Esophagus squamous epithelium (tissue), 4 donors: ENCODE measurements around the gene COL18A1.

Source experiments
- POLR2A ChIP-seq, 4 donors: fragments of 450-650 bp; IDR thresholded peaks; one replicate each; pipeline ENCODE4 v1.6.1; 2017; ENCODE audit warnings: antibody characterized with exemption in 4 of 4, mild to moderate bottlenecking in 4 of 4, moderate library complexity in 3 of 4
- TF ChIP-seq, protein P1 (sequence below), 6 experiments: fragments of 450-650 bp in 4 of 6; fragments of 200-600 bp in 2 of 6; sonication (generic) in 2 of 6; IDR thresholded peaks; one replicate each; pipeline ENCODE4 v1.5.1; 2016 to 2019; ENCODE audit warnings: antibody characterized with exemption in 6 of 6, mild to moderate bottlenecking in 4 of 6, moderate library complexity in 4 of 6

DNA sequence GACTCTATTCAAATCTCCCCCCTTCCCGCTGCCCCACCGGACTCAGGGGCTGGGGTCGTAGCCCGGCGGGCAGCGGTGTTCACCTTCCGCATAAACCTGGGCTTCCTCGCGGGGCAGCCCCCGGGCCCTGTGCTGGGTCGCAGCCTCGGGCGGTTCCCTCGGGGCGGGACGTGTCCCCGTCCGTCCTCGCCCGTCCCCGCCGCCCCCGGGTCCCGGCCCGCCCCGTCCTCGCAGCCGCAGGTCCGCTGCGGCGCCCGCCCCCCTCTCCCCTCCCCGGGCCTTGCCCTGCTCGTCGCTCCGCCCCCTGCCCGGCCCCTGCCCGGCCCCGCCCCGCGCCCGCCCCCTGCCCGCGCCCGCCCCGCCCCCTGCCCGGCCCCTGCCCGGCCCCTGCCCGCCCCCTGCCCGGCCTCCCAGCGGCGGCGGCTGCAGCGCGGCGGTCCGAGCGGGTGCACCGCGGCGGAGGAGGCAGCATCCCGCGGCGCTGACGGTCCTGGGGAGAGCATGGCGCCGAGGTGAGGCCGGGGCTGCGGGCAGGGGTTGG, at the start of gene COL18A1:
- TF ChIP-seq POLR2A (IDR thresholded peaks at IDR 0.05): peak in 1 of 4 donors; percentile 38
- TF ChIP-seq, protein P1, sequence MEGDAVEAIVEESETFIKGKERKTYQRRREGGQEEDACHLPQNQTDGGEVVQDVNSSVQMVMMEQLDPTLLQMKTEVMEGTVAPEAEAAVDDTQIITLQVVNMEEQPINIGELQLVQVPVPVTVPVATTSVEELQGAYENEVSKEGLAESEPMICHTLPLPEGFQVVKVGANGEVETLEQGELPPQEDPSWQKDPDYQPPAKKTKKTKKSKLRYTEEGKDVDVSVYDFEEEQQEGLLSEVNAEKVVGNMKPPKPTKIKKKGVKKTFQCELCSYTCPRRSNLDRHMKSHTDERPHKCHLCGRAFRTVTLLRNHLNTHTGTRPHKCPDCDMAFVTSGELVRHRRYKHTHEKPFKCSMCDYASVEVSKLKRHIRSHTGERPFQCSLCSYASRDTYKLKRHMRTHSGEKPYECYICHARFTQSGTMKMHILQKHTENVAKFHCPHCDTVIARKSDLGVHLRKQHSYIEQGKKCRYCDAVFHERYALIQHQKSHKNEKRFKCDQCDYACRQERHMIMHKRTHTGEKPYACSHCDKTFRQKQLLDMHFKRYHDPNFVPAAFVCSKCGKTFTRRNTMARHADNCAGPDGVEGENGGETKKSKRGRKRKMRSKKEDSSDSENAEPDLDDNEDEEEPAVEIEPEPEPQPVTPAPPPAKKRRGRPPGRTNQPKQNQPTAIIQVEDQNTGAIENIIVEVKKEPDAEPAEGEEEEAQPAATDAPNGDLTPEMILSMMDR (IDR thresholded peaks at IDR 0.05): no peak
